Neural cell (in vitro differentiated cells): ENCODE measurements around the gene EEF2K. TPM values are rescaled to one million over a fixed set of nuclear protein-coding genes. Genes with fewer than 3 reads are reported as not detected.

Experiments
- H2AFZ ChIP-seq: fragments of 200-600, 300-800 bp; sonication (generic), shearing (Covaris generic); 2 replicates; pipeline ENCODE4 v1.6.0; 2014; ENCODE audit warnings: low read depth, mild to moderate bottlenecking, antibody characterized with exemption, low read length, moderate library complexity
- H3F3A ChIP-seq: fragments of 200-600 bp; shearing (Covaris generic); 2 replicates; pipeline ENCODE4 v1.6.1; 2016; ENCODE audit warnings: mild to moderate bottlenecking, moderate library complexity, mixed read lengths, antibody characterized with exemption, low read length; ENCODE audit not compliant: insufficient read depth, poor library complexity, severe bottlenecking
- H3K27ac ChIP-seq: fragments of 200-600, 300-800 bp; sonication (generic), shearing (Covaris generic); 2 replicates; pipeline ENCODE4 v1.5.1; 2014; ENCODE audit warnings: mild to moderate bottlenecking, low read length, moderate library complexity
- H3K27me3 ChIP-seq: fragments of 300-800, 200-600 bp; sonication (generic), shearing (Covaris generic); 2 replicates; pipeline ENCODE4 v1.6.0; 2014; ENCODE audit warnings: mild to moderate bottlenecking, low read depth, low read length, moderate library complexity; ENCODE audit not compliant: insufficient read depth
- H3K36me3 ChIP-seq: fragments of 300-800, 200-600 bp; sonication (generic), shearing (Covaris generic); 2 replicates; pipeline ENCODE4 v1.5.1; 2014; ENCODE audit warnings: mild to moderate bottlenecking, antibody characterized with exemption, low read length, moderate library complexity; ENCODE audit not compliant: insufficient read depth
- H3K4me2 ChIP-seq: fragments of 300-800, 200-600 bp; sonication (generic), shearing (Covaris generic); 2 replicates; pipeline ENCODE4 v1.6.0; 2014; ENCODE audit warnings: mild to moderate bottlenecking, low read length
- H3K4me3 ChIP-seq: fragments of 300-800, 200-600 bp; sonication (generic), shearing (Covaris generic); 2 replicates; pipeline ENCODE4 v1.5.1; 2014; ENCODE audit warnings: mild to moderate bottlenecking, low read length, moderate library complexity
- H3K79me2 ChIP-seq: fragments of 200-600 bp; shearing (Covaris generic); replicated peaks from 2 replicates; pipeline ENCODE4 v1.6.0; 2014; ENCODE audit warnings: mild to moderate bottlenecking, low read length, moderate library complexity; ENCODE audit not compliant: insufficient read depth
- H3K9ac ChIP-seq: fragments of 300-800, 200-600 bp; sonication (generic), shearing (Covaris generic); 2 replicates; pipeline ENCODE4 v1.6.1; 2016; ENCODE audit warnings: mild to moderate bottlenecking, low read length, mixed read lengths
- H3K9me2 ChIP-seq: fragments of 200-600 bp; shearing (Covaris generic); 2 replicates; pipeline ENCODE4 v1.6.1; 2016; ENCODE audit warnings: mild to moderate bottlenecking, low read length, mixed read lengths; ENCODE audit not compliant: insufficient read depth
- H3K9me3 ChIP-seq: fragments of 200-600, 300-800 bp; sonication (generic), shearing (Covaris generic); 2 replicates; pipeline ENCODE4 v1.6.1; 2016; ENCODE audit warnings: mild to moderate bottlenecking, mixed run types, low read length, moderate library complexity, mixed read lengths
- H4K20me1 ChIP-seq: fragments of 200-600 bp; shearing (Covaris generic); 2 replicates; pipeline ENCODE4 v1.6.1; 2016; ENCODE audit warnings: mild to moderate bottlenecking, mixed run types; ENCODE audit not compliant: insufficient read depth
- CTCF ChIP-seq: fragments of 450-650 bp; IDR thresholded peaks from 2 replicates; pipeline ENCODE4 v1.5.1; 2014; ENCODE audit warnings: antibody characterized with exemption, mild to moderate bottlenecking, moderate library complexity; ENCODE audit not compliant: poor library complexity, severe bottlenecking
- EP300 ChIP-seq: fragments of 450-650 bp; conservative IDR thresholded peaks from 2 replicates; pipeline ENCODE4 v1.6.1; 2014; ENCODE audit warnings: antibody characterized with exemption, mild to moderate bottlenecking, moderate library complexity; ENCODE audit not compliant: poor library complexity, severe bottlenecking
- EZH2 ChIP-seq: fragments of 200-600, 300-800 bp; shearing (Covaris generic), sonication (generic); IDR thresholded peaks from 2 replicates; pipeline ENCODE4 v1.6.1; 2014; ENCODE audit warnings: antibody characterized with exemption, low read length, borderline replicate concordance, mild to moderate bottlenecking; ENCODE audit not compliant: insufficient read depth, poor library complexity, severe bottlenecking
- MXI1 ChIP-seq: fragments of 450-650 bp; conservative IDR thresholded peaks from 2 replicates; pipeline ENCODE4 v1.6.1; 2014; ENCODE audit warnings: antibody characterized with exemption, mild to moderate bottlenecking; ENCODE audit not compliant: poor library complexity, severe bottlenecking
- POLR2AphosphoS5 ChIP-seq: IDR thresholded peaks from 2 replicates; pipeline ENCODE4 v1.6.1; 2012
- RAD21 ChIP-seq: fragments of 450-650 bp; conservative IDR thresholded peaks from 2 replicates; pipeline ENCODE4 v1.6.1; 2014; ENCODE audit warnings: antibody characterized with exemption, mild to moderate bottlenecking, moderate library complexity
- REST ChIP-seq: IDR thresholded peaks from 2 replicates; pipeline ENCODE4 v1.6.1; 2012; ENCODE audit warnings: borderline replicate concordance
- SMC3 ChIP-seq: fragments of 450-650 bp; conservative IDR thresholded peaks from 2 replicates; pipeline ENCODE4 v1.6.1; 2014; ENCODE audit warnings: antibody characterized with exemption, mild to moderate bottlenecking, moderate library complexity; ENCODE audit not compliant: poor library complexity
- TAF1 ChIP-seq: IDR thresholded peaks from 2 replicates; pipeline ENCODE4 v1.6.1; 2012; ENCODE audit warnings: low read depth
- polyA plus RNA-seq: library from polyadenylated mRNA; depleted of rRNA; stranded (reverse); fragments of >200 nt; gene quantifications from 2 replicates; pipeline ENCODE4 v1.2.3, GENCODE V29; 2014

Gene EEF2K
- polyA plus RNA-seq, 1 donor from 2014 or later: 7.2 TPM

- H3K79me2 ChIP-seq: no peaks in the 10 kb centered on the region
- H3K9ac ChIP-seq: no peak overlapping the region
- H3K9me3 ChIP-seq: no peaks in the 10 kb centered on the region
- H3F3A ChIP-seq: no peaks in the 10 kb centered on the region
- H2AFZ ChIP-seq: no peak overlapping the region
- no peaks in the 10 kb centered on the region for H3K36me3 ChIP-seq
- no peaks in the 10 kb centered on the region for H4K20me1 ChIP-seq
- no peaks in the 10 kb centered on the region for H3K27me3 ChIP-seq
- H3K9me2 ChIP-seq: no peaks in the 10 kb centered on the region
- TF ChIP-seq EZH2 (no peak), EP300 (no peak), TAF1 (no peak), CTCF (no peak), SMC3 (no peak), POLR2AphosphoS5 (no peak), MXI1 (no peak), RAD21 (no peak), REST (no peak)
- no peak overlapping the region for H3K27ac ChIP-seq
- no peak overlapping the region for H3K4me2 ChIP-seq
- no peak overlapping the region for H3K4me3 ChIP-seq
Observed at GRCh38 chr16:22184615-22184968, 21.5 kb upstream of the EEF2K start.

- Histone ChIP-seq H3F3A (no peaks in the 10 kb centered on the region), H3K4me3 (no peak overlapping the region), H4K20me1 (no peaks in the 10 kb centered on the region), H3K4me2 (no peak overlapping the region), H3K27ac (no peak overlapping the region), H3K79me2 (no peaks in the 10 kb centered on the region), H3K9me3 (no peaks in the 10 kb centered on the region), H3K9me2 (no peaks in the 10 kb centered on the region), H3K27me3 (no peaks in the 10 kb centered on the region), H3K36me3 (no peaks in the 10 kb centered on the region), H3K9ac (no peak overlapping the region), H2AFZ (no peak overlapping the region)
- TF ChIP-seq RAD21 (no peak), EZH2 (no peak), EP300 (no peak), SMC3 (no peak), REST (no peak), CTCF (no peak), TAF1 (no peak), POLR2AphosphoS5 (no peak), MXI1 (no peak)
Observed at GRCh38 chr16:22186517-22186916, 19.6 kb upstream of the EEF2K start.
